ENCODE data around the gene TMTC1.

DNA sequence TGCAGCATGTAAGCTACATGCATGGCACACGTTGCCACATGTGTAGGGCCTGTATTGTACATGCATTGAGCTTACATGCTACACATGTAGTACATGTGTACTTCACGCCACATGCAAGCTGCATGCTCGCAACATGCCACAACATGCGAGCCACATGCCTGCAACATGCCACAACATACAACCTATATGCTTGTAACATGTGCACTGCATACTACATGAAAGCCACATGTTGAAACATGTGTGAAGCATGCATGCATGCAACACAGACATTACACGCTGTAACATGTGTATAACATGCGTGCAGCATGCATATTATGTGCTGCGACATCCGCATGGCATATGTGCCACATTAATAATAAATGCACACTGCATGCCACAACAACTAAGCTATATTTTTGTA is 9.1 kb upstream of the TMTC1 start:
- TF ChIP-seq CTCF (IDR thresholded peaks at IDR 0.05; ENCODE audit: low read length) (no peak), EZH2 (IDR thresholded peaks at IDR 0.05; ENCODE audit: borderline replicate concordance, low read length) (no peak)

All from OCI-LY1 (cell line).